SK-N-SH (cell line): ENCODE results near the gene MYCBP. TPM values are rescaled to one million over a fixed set of nuclear protein-coding genes. Genes with fewer than 3 reads are reported as not detected.
A peak's percentile ranks its signal among the peaks of the same experiment; 100 is the strongest.

Experiments used
- CTCF ChIA-PET: fragments of 300-600, 350-600 bp; formaldehyde crosslinking; extraction: SDS; loops from one replicate; lab custom pipeline; 2021; lab: Yijun Ruan, JAX
- POLR2A ChIA-PET: fragments of 350-600 bp; sonication (Branson Sonifier 250); formaldehyde crosslinking; extraction: SDS; loops from one replicate; lab custom pipeline; 2020; ENCODE audit warnings: antibody characterized with exemption, inconsistent platforms; lab: Yijun Ruan, JAX
- DNase-seq: peaks from one replicate; pipeline ENCODE4 v3.0.0; 2012
- H2AFZ ChIP-seq: fragments of 200-600 bp; sonication (generic); 2 replicates; pipeline ENCODE4 v1.8.1; 2016; ENCODE audit warnings: antibody characterized with exemption, mild to moderate bottlenecking, low read depth
- H3F3A ChIP-seq: fragments of 200-600 bp; sonication (generic); replicated peaks from 2 replicates; pipeline ENCODE3; 2016; ENCODE audit warnings: antibody characterized with exemption, mild to moderate bottlenecking; ENCODE audit not compliant: insufficient read depth
- H3K27ac ChIP-seq, 2 experiments: fragments of 200-500 bp in 1 of 2; fragments of 200-600 bp in 1 of 2; sonication (Bioruptor generic) in 1 of 2; sonication (generic), shearing (Covaris generic) in 1 of 2; 2 replicates each; pipeline versions ENCODE4 v1.5.1 to v1.6.1; 2014 to 2016; ENCODE audit warnings: low read depth in 2 of 2, inconsistent platforms in 1 of 2, low read length in 1 of 2, mild to moderate bottlenecking in 1 of 2, mixed read lengths in 1 of 2
- H3K27me3 ChIP-seq: fragments of 200-600 bp; sonication (generic), shearing (Covaris generic); 2 replicates; pipeline ENCODE4 v1.6.1; 2016; ENCODE audit warnings: mixed run types; ENCODE audit not compliant: insufficient read depth
- H3K36me3 ChIP-seq, 2 experiments: fragments of 200-500 bp in 1 of 2; fragments of 200-600 bp in 1 of 2; sonication (Bioruptor generic) in 1 of 2; sonication (generic) in 1 of 2; replicated peaks in 1 of 2; 2 replicates each; pipeline versions ENCODE3 to v1.5.1; 2014 to 2016; ENCODE audit warnings: low read length in 1 of 2, mild to moderate bottlenecking in 1 of 2; ENCODE audit not compliant: insufficient read depth in 2 of 2, control insufficient read depth in 1 of 2
- H3K4me1 ChIP-seq, 2 experiments: fragments of 200-500 bp in 1 of 2; fragments of 200-600 bp in 1 of 2; sonication (Bioruptor generic) in 1 of 2; sonication (generic), shearing (Covaris generic) in 1 of 2; 2 replicates each; pipeline versions ENCODE4 v1.5.1 to v1.6.1; 2014 to 2016; ENCODE audit warnings: low read depth in 1 of 2, low read length in 1 of 2, mixed run types in 1 of 2; ENCODE audit not compliant: insufficient read depth in 2 of 2, control insufficient read depth in 1 of 2
- H3K4me2 ChIP-seq: fragments of 200-600 bp; sonication (generic), shearing (Covaris generic); 2 replicates; pipeline ENCODE4 v1.6.1; 2017; ENCODE audit warnings: mixed run types
- H3K4me3 ChIP-seq, 2 experiments: fragments of 200-500 bp in 1 of 2; fragments of 200-600 bp in 1 of 2; sonication (Bioruptor generic) in 1 of 2; sonication (generic), shearing (Covaris generic) in 1 of 2; 2 replicates each; pipeline versions ENCODE4 v1.5.1 to v1.8.1; 2014 to 2016; ENCODE audit warnings: low read depth in 2 of 2, inconsistent platforms in 1 of 2, low read length in 1 of 2, mild to moderate bottlenecking in 1 of 2, mixed read lengths in 1 of 2, moderate library complexity in 1 of 2
- H3K79me2 ChIP-seq: fragments of 200-600 bp; sonication (generic); 2 replicates; pipeline ENCODE4 v1.8.1; 2017; ENCODE audit warnings: mild to moderate bottlenecking; ENCODE audit not compliant: insufficient read depth
- H3K9ac ChIP-seq: fragments of 200-600 bp; sonication (generic); 2 replicates; pipeline ENCODE4 v1.6.1; 2017; ENCODE audit warnings: mixed run types
- H3K9me2 ChIP-seq: fragments of 200-600 bp; sonication (generic); 2 replicates; pipeline ENCODE4 v1.6.1; 2017; ENCODE audit warnings: mixed run types
- H3K9me3 ChIP-seq: fragments of 200-600 bp; sonication (generic); 2 replicates; pipeline ENCODE4 v1.6.1; 2017; ENCODE audit warnings: mixed run types, mild to moderate bottlenecking, moderate library complexity
- H4K20me1 ChIP-seq: fragments of 200-600 bp; sonication (generic); 2 replicates; pipeline ENCODE4 v1.6.1; 2017; ENCODE audit warnings: mild to moderate bottlenecking, mixed run types; ENCODE audit not compliant: insufficient read depth
- EZH2phosphoT487 ChIP-seq: fragments of 200-600 bp; sonication (generic); IDR thresholded peaks from 2 replicates; pipeline ENCODE4 v1.6.1; 2017; ENCODE audit warnings: low read depth, mixed run types, mild to moderate bottlenecking, antibody characterized with exemption, moderate library complexity, borderline replicate concordance
- FOSL2 ChIP-seq: IDR thresholded peaks from 2 replicates; pipeline ENCODE4 v1.4.0; 2012; ENCODE audit warnings: low read depth, mild to moderate bottlenecking, moderate library complexity, borderline replicate concordance
- FOXJ3 ChIP-seq: sonication (generic); formaldehyde crosslinking; IDR thresholded peaks from 2 replicates; pipeline ENCODE4 v1.5.1; 2020; ENCODE audit warnings: mild to moderate bottlenecking, missing genetic modification reagents
- JUND ChIP-seq: IDR thresholded peaks from 2 replicates; pipeline ENCODE4 v1.4.0; 2012
- POLR2AphosphoS5 ChIP-seq: IDR thresholded peaks from 2 replicates; pipeline ENCODE4 v1.6.1; 2012; ENCODE audit warnings: low read depth, low read length
- RAD21 ChIP-seq: IDR thresholded peaks from 2 replicates; pipeline ENCODE4 v1.6.1; 2012; ENCODE audit warnings: mild to moderate bottlenecking, low read length
- TAF1 ChIP-seq: IDR thresholded peaks from 2 replicates; pipeline ENCODE4 v1.6.1; 2012; ENCODE audit warnings: low read depth, mild to moderate bottlenecking, low read length, moderate library complexity, borderline replicate concordance
- TCF12 ChIP-seq: IDR thresholded peaks from 2 replicates; pipeline ENCODE4 v1.4.0; 2012
- TEAD4 ChIP-seq: IDR thresholded peaks from 2 replicates; pipeline ENCODE4 v1.4.0; 2012; ENCODE audit warnings: mild to moderate bottlenecking, borderline replicate concordance; ENCODE audit not compliant: insufficient read depth
- YY1 ChIP-seq: IDR thresholded peaks from 2 replicates; pipeline ENCODE4 v1.4.0; 2012; ENCODE audit warnings: low read depth, mild to moderate bottlenecking
- WGBS: methylation state at CpG from one replicate; pipeline ENCODE4 v1.1.6; 2017; ENCODE audit warnings: low lambda C conversion rate; 5-methylcytosine and 5-hydroxymethylcytosine counted together
- polyA plus RNA-seq, 3 experiments: library from polyadenylated mRNA; depleted of rRNA; stranded (reverse); fragments of >200 nt; gene quantifications; 2 replicates each; pipeline ENCODE4 v1.2.3, GENCODE V29; 2012
- TF ChIP-seq, protein P1 (sequence below): IDR thresholded peaks from 2 replicates; pipeline ENCODE4 v1.6.1; 2012; ENCODE audit warnings: mild to moderate bottlenecking, low read depth, low read length, moderate library complexity

MYCBP gene
- polyA plus RNA-seq, 1 of the 3 experiments (the other 2 are of a cell fraction) = 16.0 TPM

DNA sequence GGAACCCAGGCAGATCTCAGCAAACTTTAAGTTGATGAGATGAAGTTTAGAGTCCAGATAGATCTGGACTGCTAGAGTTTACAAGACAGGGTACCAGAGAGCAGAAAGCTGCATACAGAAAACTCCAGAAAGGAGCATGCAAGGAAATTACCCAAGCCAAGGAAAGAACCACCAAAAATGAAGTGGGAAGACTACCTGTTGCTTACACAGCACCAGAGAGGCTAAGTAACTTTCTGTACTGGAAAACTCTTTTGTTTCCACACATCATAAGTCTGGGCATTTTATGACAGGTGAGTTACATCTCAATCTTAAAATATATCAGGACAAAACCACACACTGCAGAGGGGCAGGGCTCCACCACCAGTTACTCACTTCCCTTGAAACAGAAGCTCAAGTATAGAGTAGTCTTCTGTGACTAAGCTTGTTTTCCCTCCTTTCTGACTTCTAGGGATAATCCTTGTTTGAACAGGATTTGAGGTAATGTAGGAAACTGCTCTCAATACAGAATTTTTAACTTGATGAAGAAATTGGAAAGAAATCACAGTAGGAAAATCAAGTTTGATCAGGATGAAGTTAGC lies 25.6 kb upstream of the MYCBP start:
- no peak overlapping the region for H3K9ac ChIP-seq
- no peaks in the 10 kb centered on the region for H4K20me1 ChIP-seq
- H3K27me3 ChIP-seq = no peaks in the 10 kb centered on the region
- no peaks in the 10 kb centered on the region for H3K4me1 ChIP-seq
- no peaks in the 10 kb centered on the region for H3K9me3 ChIP-seq
- no peaks in the 10 kb centered on the region for H3K9me2 ChIP-seq
- POLR2A ChIA-PET = no interaction called here
- H3K4me3 ChIP-seq = no peak overlapping the region
- no peak overlapping the region for H2AFZ ChIP-seq
- H3F3A ChIP-seq = no peaks in the 10 kb centered on the region
- CTCF ChIA-PET = no interaction called here
- no peak overlapping the region for H3K27ac ChIP-seq
- no peaks in the 10 kb centered on the region for H3K36me3 ChIP-seq
- no peak overlapping the region for H3K4me2 ChIP-seq
- TF ChIP-seq TEAD4 = no peak
- TF ChIP-seq FOXJ3 (CRISPR knock-in tag) = no peak
- TF ChIP-seq RAD21 = no peak
- TF ChIP-seq EZH2phosphoT487 = no peak
- no peak for DNase-seq
- H3K79me2 ChIP-seq = no peaks in the 10 kb centered on the region

DNA sequence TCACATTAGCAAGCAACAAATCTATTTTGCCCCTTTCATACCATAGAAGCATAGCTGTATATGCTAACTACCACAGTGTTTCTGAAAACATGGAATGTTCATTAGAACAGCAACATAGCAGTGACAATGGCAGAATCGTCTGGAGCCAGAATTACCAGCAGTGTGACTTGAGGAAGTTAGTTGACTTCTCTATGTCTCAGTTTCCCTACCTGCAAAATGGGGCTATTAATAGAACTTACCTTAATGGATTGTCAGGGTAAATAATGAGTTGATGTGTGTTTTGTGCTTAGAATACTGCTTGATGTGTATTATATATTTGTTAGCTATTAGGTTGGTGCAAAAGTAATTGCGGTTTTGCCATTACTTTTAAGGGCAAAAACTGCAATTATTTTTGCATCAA lies 23.0 kb upstream of the MYCBP start:
- no peak for DNase-seq
- Histone ChIP-seq H3K9me2 (no peaks in the 10 kb centered on the region), H2AFZ (no peak overlapping the region), H3K4me3 (no peak overlapping the region), H4K20me1 (no peaks in the 10 kb centered on the region), H3K9ac (no peak overlapping the region), H3K27ac (no peak overlapping the region), H3F3A (peaks cover 10% of the 10 kb centered on the region), H3K4me2 (no peak overlapping the region), H3K9me3 (no peaks in the 10 kb centered on the region), H3K36me3 (no peaks in the 10 kb centered on the region), H3K79me2 (no peaks in the 10 kb centered on the region), H3K27me3 (no peaks in the 10 kb centered on the region), H3K4me1 (no peaks in the 10 kb centered on the region)
- TF ChIP-seq POLR2AphosphoS5 (no peak), JUND (no peak), YY1 (no peak), TAF1 (no peak)
- CTCF ChIA-PET = interaction anchor here (0.8 to 1.5 kb wide), 2 partner anchors 194 to 195 kb away, joined by 3 read pairs; no protein-coding TSS in a partner anchor
- POLR2A ChIA-PET = no interaction called here
- 85% methylated on average over 2 of the region's 2 CpGs for WGBS

DNA sequence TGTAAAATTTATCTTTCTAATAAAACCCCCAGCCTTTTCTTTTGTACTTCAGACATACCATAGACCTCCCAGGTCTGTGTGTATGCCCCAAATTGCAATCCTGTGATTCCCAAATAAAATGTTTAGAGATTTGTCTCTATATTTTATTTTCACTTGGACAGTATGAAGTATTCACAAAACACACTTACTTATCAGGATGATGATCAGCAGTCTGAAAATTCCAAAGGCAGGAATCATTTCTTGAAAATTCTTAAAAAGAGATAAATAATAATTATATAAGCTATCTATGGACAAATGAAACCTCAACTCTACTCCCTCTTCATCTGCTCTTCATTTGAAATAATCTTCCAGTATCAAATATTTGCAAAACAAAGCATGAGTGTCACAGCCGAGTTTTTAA lies 19.8 kb upstream of the MYCBP start:
- TF ChIP-seq JUND = peak; percentile 21; the same call in 1 of the 2 replicates
- TF ChIP-seq FOSL2 = peak; percentile 34; the same call in 1 of the 2 replicates
- TF ChIP-seq, protein P1, sequence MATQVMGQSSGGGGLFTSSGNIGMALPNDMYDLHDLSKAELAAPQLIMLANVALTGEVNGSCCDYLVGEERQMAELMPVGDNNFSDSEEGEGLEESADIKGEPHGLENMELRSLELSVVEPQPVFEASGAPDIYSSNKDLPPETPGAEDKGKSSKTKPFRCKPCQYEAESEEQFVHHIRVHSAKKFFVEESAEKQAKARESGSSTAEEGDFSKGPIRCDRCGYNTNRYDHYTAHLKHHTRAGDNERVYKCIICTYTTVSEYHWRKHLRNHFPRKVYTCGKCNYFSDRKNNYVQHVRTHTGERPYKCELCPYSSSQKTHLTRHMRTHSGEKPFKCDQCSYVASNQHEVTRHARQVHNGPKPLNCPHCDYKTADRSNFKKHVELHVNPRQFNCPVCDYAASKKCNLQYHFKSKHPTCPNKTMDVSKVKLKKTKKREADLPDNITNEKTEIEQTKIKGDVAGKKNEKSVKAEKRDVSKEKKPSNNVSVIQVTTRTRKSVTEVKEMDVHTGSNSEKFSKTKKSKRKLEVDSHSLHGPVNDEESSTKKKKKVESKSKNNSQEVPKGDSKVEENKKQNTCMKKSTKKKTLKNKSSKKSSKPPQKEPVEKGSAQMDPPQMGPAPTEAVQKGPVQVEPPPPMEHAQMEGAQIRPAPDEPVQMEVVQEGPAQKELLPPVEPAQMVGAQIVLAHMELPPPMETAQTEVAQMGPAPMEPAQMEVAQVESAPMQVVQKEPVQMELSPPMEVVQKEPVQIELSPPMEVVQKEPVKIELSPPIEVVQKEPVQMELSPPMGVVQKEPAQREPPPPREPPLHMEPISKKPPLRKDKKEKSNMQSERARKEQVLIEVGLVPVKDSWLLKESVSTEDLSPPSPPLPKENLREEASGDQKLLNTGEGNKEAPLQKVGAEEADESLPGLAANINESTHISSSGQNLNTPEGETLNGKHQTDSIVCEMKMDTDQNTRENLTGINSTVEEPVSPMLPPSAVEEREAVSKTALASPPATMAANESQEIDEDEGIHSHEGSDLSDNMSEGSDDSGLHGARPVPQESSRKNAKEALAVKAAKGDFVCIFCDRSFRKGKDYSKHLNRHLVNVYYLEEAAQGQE = no peak
- no peak for TF ChIP-seq RAD21
- 0 out of 2 replicates have a peak, but pooled peaks have one; percentile 23 for TF ChIP-seq TCF12
- TF ChIP-seq, all 33 proteins: peak for 3
- 17% methylated on average over 1 of the region's 1 CpG for WGBS
- DNase-seq = no peak
- Histone ChIP-seq H3K4me3 (no peak overlapping the region), H3K36me3 (no peaks in the 10 kb centered on the region), H3K79me2 (no peaks in the 10 kb centered on the region), H3K9me2 (no peaks in the 10 kb centered on the region), H3K27ac (peak overlapping the region in 1 of 2 experiments; percentile 26; a peak in 1 of 4 replicates), H2AFZ (no peak overlapping the region), H3K9ac (no peak overlapping the region), H3K4me1 (no peaks in the 10 kb centered on the region), H3K27me3 (no peaks in the 10 kb centered on the region), H4K20me1 (no peaks in the 10 kb centered on the region), H3K4me2 (peak overlapping the region; percentile 4; the same call in 1 of the 2 replicates), H3K9me3 (no peaks in the 10 kb centered on the region), H3F3A (peaks cover 10% of the 10 kb centered on the region)
- POLR2A ChIA-PET = no interaction called here
- CTCF ChIA-PET = interaction anchor here (1.3 kb wide), 1 partner anchor 299 kb away, joined by 3 read pairs; no protein-coding TSS in a partner anchor
